ENCODE data around the gene P2RY2. TPM values are rescaled to one million over a fixed set of nuclear protein-coding genes. Genes with fewer than 3 reads are reported as not detected.

The P2RY2 gene
- total RNA-seq, 1 donor from 2014 or later: 0.51 TPM

DNA sequence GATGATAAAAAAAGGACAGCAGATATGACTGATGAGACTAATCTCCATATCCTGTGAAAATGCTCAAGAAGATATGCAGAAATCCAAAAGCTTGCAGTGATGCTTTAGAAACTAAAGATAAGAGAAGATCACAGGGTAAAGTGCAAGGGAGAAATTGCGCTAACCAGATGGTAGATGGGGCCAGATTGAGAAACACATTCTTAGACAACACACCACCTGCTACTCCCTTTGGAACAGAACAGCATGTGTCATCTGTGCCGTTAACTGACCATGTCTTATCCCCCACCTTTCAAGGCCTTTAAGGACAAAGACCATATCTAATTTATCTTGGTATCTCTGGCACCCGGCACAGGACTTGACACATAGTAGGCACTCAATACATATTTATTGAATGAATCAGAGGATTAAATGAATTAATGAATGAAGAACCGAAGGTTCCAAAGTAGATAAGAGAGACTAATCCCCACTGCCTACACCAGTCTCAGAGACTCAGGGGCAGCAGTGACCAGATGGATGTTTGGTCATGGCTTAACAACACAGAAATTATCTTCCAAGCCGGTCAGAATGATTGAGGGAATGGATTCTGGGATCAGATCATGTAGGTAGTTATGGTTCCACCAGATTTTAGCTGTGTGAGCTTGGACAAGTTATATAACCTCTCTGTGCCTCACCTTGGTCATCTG lies 12.3 kb upstream of the P2RY2 start:
- no peak for DNase-seq

DNA sequence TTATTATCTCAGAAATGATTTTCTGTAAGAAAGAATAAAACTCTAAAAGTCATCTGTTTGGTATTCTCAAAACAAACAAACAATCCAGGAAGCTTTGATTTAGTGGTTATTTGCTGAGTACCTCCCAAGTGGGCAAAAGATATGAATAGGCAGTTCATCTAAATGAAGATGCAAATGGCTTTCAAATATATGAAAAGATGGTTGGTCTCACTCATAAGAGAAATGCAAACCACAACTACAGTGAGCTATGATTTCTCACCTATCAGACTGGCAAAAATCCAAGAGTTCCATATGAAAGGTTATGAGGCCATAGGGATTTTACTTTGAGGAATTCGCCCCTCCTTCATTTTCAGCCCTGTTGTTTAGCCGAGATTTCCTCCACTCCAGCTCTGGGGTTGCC lies 11.3 kb upstream of the P2RY2 start:
- DNase-seq: no peak

DNA sequence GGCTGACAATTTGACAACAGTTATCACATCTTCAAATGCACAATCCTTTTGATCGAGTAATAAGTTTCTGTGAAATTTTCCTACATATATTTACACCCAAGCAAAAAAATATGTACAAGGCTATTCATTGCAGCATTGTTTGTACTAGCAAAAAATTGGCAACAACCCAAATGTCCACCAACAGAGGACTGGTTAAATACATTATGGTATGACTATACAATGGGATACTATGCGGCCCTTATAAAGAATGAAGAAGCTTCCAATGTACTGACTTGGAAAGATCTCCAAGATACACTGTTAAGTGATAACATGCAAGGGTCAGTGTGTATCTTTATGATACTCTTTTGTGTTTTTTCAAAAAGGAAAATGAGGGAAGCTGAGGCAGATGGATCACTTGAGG lies 8.2 kb upstream of the P2RY2 start:
- DNase-seq: no peak

DNA sequence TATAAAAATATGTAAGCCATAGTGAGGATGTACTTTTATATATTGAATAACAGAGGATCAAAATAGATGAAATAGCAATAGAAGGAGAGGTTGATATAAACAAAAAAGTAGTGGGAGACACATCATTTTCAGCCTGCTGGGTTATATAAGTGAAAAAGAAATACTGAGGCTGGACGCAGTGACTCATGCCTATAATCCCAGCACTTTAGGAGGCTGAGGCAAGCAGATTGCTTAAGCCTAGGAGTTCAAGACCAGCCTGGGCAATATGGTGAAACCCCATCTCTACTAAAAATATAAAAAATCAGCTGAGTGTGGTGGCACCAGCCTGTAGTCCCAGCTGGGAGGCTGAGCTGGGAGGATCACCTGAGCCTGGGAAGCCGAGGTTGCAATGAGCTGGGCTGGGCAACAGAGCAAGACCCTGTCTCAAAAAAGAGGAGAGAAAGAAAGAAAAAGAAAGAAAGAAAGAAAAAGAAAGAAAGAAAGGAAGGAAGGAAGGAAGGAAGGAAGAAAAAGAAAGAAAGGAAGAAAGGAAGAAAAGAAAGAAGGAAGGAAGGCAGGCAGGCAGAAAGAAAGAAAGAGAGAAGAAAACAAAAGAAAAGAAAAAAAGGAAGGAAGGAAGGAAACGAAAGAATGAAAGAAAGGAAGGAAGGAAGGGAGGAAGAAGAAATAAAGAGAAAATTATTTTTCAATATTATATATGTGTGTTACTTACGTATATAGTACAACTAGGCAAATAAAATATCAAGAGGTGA lies 7.0 kb upstream of the P2RY2 start:
- no peak for DNase-seq

DNA sequence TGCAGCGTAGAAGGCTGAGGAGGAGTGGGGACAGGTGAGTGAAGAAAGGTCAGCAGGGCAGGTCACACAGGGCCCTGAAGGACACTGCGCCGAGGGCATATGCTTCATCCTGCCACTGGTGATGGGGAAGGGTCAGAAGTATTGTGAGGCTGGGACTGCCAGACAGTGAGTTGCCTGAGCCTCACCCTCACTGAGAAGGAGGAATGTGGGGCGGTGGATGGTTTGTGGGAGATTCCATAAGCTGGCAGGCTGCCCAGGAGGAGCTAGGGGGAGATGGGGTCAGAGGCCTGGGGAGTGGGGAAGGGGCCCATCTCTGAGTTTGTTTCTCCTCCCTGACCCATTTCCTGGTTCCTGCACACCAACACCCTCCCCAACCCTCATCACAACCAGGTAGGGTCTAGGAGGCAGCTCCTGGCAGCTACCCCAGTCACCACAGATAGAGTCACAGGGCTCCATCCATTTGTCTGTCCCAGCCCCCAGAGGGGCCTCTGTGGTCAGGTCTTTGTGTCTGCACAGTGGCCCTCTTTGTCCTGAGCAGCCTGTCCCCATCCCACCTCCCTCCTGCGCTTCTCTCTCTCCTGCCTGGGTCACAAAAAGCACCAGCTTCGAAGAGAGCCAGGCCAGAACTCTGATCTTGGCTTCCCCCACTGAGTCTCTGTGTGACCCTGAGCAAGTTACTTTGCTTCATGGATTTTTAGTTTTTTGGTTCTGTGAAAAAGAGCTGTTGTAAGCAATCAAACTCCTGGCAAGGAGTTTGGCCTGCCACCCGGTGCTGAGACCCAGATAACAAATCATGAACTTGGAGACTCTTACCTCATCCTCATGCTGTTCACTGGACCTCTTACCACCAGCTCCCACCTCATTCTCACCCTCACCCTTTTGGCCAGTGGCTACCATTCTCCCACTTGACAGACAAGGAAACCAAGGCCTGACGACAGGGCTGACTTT lies 4.6 kb upstream of the P2RY2 start:
- DNase-seq: no peak

DNA sequence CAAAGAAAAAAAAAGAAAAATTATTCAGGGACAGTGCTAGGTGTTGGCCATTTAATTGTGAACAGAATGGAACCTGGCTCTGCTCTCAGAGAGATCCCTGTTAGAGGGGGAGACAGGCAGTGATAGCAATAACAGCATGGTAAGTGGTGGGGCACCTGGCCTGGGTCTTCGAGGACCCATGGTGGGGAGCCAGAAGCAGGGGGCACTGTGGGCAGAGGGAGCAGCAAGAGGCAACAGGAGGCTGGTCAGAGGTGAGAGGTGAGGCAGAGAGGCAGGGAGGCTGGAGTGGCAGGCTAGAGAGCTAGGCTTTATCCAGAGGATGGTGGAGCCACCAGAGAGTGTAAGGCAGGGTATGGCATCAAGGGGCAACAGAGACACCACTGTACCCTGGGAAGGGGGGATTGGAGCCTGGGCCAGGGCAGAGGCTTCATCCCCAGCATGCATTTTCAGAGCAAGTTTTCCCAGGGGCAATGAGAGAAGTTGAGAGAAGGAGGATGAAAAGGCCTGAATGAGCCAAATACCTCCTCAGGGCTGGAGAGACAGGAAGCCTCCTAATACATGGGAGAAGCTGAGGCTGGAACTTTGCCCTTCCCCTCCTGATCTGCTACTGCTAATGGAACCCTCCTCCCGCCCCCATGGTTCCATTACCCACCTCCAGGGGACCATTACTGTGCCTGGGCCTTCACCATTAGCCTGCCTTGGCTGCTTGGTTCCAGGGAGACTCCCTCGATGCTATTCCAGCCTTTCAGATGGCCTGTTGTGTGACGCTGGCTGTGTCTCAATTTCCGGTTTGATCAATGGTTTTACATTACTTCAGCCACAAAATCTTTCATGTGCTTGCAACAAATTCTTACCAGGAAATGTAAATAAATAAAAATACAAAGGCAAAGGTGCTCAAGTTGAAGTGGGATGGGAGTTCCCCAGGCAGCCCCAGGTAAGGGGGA lies 2.6 kb upstream of the P2RY2 start:
- no peak for DNase-seq

DNA sequence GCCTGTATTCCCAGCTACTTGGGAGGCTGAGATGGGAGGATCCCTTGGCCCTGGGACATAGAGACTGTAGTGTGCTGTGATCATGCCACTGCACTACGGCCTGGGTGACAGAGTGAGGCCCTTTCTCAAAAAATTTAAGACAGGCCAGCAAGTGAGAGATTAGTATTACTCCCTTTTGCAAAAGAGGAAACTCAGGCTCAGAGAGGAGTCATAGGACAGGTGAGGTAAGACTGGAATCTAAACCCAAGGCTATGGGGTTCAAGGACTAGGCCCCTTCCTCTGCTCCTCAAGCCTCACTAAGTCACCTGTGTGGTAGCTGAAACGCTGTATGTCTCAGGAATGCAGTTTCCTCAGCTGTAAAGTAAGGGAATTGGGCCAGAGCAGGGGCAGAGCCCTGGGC lies 1.6 kb upstream of the P2RY2 start:
- no peak for DNase-seq

DNA sequence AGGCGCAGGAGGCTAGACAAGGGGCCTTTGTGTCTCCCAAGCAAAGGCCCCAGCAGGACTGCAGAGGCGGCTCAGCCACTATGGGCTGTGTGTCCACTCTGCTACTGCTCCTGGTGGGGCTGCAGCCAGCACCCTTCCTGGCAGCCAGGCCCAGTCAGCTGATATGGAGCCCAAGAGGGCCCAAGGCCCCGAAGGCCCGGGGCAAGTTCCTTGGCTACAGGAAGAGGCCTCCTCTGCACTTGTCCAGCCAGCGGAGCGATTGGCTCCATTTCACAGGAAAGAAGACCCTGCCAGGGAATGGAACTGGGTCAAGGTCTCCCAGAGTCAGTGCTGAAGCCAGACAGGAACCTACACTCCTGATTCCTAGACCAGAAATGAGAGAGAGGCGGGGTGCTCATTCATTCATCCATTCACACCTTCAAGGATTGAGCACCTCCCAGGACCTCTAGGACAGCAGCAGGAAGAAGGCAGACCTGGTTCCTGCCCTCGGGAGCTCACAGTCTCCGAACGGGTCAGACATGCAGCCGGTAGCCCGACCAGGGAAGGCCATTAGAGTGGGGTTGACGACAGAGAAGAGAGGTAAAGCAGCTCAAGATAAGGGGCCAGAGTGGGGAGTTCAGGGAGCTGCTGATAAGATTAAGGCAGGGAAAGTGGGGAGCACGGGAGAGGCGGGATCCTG lies 811 bp upstream of the P2RY2 start:
- DNase-seq: no peak

- DNase-seq: no peak
Measured at GRCh38 chr11:73217810-73218105, 323 bp upstream of the P2RY2 start.

DNA sequence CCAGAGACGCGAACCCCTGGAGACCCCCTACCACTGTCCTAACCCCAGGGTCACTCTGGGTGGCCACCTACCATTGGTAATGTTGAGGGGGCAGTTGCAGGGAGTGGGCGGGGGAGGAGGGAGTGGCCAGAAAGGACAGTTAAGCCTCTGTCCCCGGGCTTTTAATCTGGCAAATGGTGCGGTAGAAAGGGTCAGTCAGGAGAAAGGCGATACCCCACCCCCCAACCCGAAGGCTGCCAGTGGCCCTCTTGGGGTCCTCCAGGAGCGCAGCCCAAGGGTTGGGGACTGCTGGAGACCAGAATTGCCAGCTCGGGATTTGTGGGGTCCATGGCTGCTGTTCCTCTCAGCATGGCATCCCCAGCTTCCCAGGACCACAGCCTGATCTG lies 742 bp downstream of the P2RY2 start:
- DNase-seq: no peak

DNA sequence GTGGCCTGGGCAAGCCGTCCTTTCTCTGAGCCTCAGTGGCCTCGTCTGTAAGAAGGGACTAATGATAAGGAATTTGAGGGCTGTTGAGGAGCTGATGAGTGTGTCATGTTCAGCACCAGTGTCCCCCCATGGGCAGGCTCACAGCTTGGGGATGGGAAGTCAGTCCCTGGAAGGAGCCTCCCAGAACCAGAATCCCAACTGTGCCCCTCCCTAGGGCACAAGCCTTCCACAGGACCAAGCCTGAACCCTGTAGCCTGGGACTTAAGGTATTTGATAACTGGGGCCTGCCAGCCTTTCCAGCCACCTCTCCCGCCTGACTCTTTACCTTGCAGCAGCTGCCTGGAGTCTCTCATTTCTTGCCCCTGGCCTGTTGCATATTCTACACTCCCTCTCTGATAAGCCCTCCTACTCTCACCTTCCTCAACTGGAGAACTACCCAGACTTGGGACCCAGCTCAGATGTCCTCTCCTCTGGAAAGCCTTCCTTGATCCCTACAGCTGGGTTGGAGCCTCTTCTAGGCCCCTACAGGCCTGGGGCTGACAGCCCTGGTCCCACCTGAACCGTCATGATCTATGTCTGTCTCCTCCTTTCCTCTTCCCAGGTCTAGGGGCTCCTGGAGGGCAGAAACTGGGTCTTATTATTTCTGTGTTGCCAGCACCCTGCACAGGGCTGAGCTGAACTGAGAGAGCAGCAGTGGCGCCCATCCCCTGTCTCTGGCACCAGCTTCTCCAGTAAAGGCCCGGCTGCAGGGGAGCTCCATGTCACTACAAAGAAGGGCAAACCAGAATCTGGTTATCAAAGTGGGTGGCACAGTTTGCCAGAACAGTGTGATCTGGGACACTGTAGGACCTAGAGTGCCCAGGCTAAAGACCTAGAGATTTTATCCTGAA lies 1.6 kb downstream of the P2RY2 start:
- DNase-seq: no peak

GRCh38 chr11:73221451-73221850 lies 3.4 kb downstream of the P2RY2 start:
- DNase-seq: no peak

DNA sequence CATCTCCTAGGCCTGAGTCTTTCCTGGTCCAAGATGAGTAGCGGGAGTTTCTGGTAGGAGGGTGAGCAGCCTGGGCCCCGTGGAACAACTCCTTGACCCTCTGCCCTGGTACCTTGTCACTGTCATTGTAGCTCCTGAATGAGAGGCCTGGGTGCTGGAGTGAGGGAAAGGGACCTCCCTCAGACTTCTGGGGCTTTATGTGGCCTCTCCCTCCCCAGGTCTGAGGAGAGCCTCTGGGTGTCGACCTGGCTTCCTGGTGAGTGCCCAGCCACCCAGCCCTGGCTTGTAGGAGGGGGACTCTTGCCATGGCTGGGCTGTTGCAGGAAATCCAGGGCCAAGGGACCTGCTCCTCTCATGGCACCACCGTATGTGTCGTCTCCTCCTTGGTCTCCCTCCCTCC lies 3.9 kb downstream of the P2RY2 start:
- DNase-seq: no peak

DNA sequence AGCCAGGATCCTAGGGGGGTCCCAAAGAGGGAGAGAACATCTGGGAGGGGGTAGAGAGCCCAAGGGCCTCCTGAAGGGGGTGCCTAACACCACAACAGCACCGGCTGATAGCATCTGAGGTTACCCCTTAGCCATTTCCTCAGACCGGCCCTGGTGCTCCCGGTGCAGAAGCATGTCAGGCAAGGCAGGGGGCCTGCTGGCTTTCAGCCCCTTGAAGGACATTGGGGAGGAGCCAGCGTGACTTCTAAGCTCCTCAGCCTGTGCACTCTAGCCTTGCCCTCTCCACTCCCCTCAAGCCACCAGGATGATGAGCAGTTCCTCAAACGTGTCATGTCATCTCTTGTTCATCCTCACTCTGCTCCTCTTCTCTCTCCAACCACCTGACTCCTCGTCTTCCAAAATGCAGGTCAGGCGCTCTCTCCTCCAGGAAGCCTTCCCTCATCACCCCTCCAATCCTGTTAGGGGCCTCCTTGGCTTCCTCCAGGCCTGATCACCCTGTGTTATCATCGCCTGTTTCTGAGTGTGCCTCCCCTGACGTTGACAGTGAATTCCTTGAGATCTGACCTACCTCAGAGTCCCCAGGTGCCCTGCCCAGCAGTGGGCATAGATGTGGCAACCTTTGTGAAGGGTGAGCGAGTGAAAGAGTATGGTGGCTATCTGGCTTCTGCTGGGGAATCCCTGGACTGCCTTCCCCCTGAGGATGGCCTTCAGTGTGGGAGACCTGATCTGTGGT lies 6.1 kb downstream of the P2RY2 start:
- DNase-seq: no peak

DNA sequence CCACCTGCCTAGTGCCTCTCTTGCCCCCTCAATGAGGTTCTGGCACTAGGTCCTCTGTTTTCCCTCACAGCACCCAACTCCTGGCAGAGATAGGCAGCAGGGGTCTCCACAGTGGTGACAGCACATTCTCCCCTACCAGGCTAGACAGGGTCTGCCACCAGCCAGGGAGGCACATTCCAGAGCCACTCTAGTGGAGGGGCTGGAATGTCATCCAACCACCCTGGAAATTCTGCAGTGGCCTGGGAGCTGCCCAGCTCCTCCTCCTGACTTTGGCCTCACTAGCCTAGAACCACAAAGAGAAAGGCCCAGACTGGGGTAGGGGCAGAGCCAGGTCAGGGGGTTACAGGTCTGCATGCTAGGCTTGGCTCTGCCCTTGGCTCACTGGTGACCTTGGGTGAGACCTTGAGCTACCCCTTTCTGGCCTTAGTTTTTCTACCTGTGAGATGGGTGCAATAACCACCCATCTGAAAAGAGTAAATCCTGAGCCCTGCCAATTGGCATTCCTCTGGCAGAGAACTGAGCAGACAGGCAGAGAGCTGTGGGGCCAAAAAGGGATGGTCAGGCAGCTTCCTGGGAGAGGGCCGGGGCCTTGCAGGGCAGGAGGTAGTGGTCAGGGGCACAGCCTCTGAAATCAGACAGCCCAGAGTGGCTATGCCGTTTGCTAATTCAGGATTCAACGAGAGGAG lies 7.1 kb downstream of the P2RY2 start:
- no peak for DNase-seq

DNA sequence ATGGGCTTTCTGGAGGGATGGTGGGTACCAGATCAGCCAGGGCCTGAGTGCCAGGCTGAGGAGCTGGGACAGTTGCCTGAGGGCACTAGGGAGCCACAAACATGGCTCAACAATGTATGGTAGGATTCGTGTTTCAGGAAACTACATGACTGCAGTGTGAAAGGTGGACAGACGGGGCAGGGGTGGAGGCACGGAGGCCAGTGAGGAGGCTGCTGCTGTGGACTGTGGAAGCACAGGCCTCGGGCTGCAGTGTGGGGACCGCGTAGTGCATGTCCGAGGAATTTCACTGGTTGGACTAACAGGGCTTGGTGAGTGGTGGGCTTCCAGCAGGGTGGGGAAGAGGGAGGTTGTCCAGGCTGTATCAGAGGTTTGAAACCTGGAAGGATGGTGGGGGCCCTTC lies 7.8 kb downstream of the P2RY2 start:
- no peak for DNase-seq

DNA sequence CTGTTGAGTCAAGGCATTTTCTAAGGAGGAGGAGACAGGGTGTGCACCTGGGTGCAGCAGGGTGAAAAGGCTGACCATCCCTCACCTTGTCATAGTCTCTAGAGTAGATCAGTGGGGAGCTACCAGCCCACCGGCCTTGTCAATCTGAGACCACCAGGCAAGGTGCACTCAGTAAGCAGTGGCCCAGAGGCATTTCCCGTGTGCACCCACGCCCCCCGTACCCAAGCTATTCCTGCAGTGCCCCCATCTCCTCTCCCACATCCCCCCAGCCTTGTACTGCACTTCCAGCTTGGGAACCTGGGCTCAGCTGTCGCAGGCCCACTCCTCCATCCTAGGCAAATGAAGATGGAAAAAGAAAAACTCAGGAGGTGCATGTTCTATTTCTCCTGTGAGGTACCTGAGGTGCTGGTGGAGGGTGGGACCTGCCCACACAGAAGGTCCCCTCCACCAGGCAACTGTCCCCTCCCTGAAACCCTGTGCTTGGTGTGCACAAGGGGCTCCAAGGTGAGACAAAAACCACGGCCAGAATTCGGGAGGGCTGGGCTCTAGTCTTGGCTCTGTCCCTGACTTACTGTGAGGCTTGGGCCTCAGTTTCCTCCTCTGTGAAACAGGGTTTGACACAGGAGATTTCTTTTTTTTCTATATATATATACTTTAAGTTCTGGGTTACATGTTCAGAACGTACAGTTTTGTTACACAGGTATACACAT lies 8.4 kb downstream of the P2RY2 start:
- no peak for DNase-seq

GRCh38 chr11:73227571-73228211 lies 9.6 kb downstream of the P2RY2 start:
- no peak for DNase-seq

All from dermis blood vessel endothelial cell (primary cell).